22Rv1 (cell line): ENCODE data around the gene IFT122.
"Not testable (repeated sequence)": the region's sequence is repeated elsewhere in the genome, so short reads cannot be mapped to it uniquely, and the experiment has no call there.

Experiments used
- CTCF ChIP-seq: fragments of 450-650 bp; IDR thresholded peaks from 2 replicates; pipeline ENCODE4 v1.5.1; 2017; ENCODE audit warnings: mild to moderate bottlenecking
- ZFX ChIP-seq: fragments of 450-650 bp; IDR thresholded peaks from 2 replicates; pipeline ENCODE4 v1.6.1; 2017; ENCODE audit warnings: antibody characterized with exemption, borderline replicate concordance

DNA sequence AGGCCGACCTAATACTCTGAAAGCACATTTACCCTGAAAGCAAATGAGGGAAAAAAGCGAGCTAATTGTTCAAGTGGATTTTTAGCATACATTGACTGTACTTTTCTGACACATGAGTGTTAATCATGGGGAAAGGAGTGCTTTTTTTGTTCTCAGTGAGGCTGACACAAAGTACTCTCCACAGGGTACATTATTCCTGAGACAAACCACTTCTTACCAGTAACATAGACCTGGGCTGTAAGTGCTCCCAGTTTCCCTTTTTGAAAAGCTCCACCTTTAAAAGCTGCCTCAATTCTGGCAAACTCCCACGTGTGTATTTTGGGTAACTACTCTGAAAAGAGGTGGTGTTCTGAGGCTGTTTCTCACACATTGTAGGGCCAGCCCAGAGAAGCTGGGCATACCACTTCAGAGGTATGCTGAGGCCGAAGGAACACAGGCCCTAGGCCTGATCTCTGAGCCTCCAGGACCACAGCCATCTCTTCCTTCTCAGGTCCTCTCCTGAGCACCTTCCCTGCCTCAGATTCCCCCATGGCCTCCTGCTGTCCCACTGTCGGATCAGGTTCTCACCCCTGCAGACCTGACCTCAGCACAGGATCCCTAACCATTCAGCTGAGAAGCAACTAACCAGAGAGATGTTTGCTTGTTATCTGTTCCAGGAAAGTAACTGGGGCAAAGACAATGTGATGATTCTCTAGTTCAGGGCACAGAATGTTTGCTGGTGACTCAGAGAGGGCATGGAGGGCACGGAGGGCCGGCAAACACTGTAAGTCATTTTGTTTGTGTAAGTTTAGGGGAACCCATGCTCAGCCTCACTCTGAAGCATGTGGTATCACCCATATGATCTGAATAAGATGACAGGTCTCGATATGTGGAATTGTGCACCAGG lies 58.8 kb downstream of the IFT122 start:
- not testable (repeated sequence) for TF ChIP-seq CTCF, ZFX
